GM19025 (cell line): ENCODE data around the gene UBA3.
A peak's percentile ranks its signal among the peaks of the same experiment; 100 is the strongest.

ENCODE experiments used
- ATAC-seq: cut with Tn5 transposase; IDR thresholded peaks from one replicate; pipeline ENCODE4 v1.9.1; 2021; ENCODE audit warnings: mild to moderate bottlenecking, low read depth, moderate library complexity; ENCODE audit not compliant: unreplicated experiment

UBA3 gene

GRCh38 chr3:69102384-69102783, 22.2 kb upstream of the UBA3 start:
- no peak for ATAC-seq

GRCh38 chr3:69099576-69099975, 19.4 kb upstream of the UBA3 start:
- no peak for ATAC-seq

- ATAC-seq, result no peak
These were observed 17.4 kb upstream of the UBA3 start for GRCh38 chr3:69097407-69098086.

GRCh38 chr3:69096299-69096698, 16.1 kb upstream of the UBA3 start:
- ATAC-seq, result no peak

GRCh38 chr3:69095636-69096035, 15.5 kb upstream of the UBA3 start:
- ATAC-seq, result no peak

GRCh38 chr3:69094467-69095205, 14.5 kb upstream of the UBA3 start:
- no peak for ATAC-seq

GRCh38 chr3:69092030-69092516, 11.9 kb upstream of the UBA3 start:
- ATAC-seq, result peak; percentile 57

- ATAC-seq, result peak; percentile 3
These were observed 11.3 kb upstream of the UBA3 start for GRCh38 chr3:69091389-69092029.

- no peak for ATAC-seq
These were observed 9.9 kb upstream of the UBA3 start for GRCh38 chr3:69090021-69090420.

- peak; percentile 21 for ATAC-seq
These were observed 7.9 kb upstream of the UBA3 start for GRCh38 chr3:69088063-69088462.

- no peak for ATAC-seq
These were observed 7.0 kb upstream of the UBA3 start for GRCh38 chr3:69087030-69087791.

GRCh38 chr3:69085833-69086722, 5.9 kb upstream of the UBA3 start:
- no peak for ATAC-seq

- no peak for ATAC-seq
These were observed 5.1 kb upstream of the UBA3 start for GRCh38 chr3:69085168-69085832.

- ATAC-seq, result peak; percentile 33
These were observed 4.4 kb upstream of the UBA3 start, which contains the start of gene ARL6IP5 for GRCh38 chr3:69084326-69085167. ARL6IP5 (plus strand) TSS chr3:69084937; CDS start chr3:69085048, 111 bp downstream.

- ATAC-seq, result peak; percentile 50
These were observed 2.6 kb upstream of the UBA3 start for GRCh38 chr3:69082805-69083204.

- ATAC-seq, result no peak
These were observed 2.2 kb upstream of the UBA3 start for GRCh38 chr3:69082361-69082760.

GRCh38 chr3:69081583-69082262, 1.6 kb upstream of the UBA3 start:
- ATAC-seq, result no peak
